ENCODE data around the gene PAX2. TPM values are rescaled to one million over a fixed set of nuclear protein-coding genes. Genes with fewer than 3 reads are reported as not detected.

Gene PAX2
- total RNA-seq, 4 donors from 2014 or later, result not detected

DNA sequence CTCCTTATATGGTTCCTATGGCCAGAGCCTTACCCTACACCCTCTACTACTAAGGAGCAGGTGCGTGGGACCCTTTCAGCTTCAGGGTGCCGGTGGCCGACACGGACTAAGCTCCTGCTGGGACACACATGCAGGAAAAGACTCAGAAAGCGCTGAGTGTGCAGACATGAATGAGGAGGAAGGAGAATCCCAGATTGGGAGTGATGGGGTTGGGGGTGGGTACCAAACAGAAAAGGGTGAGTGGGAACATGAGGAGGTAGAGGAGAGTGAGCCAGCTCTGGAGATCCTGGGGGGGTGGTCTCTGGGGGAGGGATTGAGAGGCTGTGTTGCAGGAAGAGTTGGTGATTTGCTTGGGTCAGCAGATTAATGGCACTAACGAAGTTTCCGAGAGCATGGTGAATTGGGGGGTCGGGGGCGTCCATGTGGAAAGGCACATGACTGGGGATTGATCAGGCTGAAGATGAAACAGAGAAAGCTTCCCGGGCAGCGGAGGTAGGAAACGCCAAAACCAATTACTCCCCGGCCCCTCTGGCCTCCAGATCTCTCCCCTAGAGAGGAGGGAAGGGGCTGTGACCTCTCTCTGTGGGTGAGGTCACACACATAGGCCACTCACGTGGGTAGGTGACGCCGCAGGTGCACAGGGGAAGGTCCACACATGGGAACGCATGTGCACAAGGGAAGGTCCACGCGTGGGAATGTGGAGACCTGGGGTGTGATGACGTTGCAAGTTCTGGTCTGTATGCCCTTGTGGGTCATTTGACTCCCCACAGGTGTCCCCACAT, 129.5 kb downstream of the PAX2 start:
- 62 to 67% methylated on average over 5 to 13 of the region's 20 CpGs for WGBS, 2 donors (ENCODE audit: low coverage in 1 of 2)
- peaks cover 76% of the 10 kb centered on the region for H3K27me3 ChIP-seq
- TF ChIP-seq, protein P1, sequence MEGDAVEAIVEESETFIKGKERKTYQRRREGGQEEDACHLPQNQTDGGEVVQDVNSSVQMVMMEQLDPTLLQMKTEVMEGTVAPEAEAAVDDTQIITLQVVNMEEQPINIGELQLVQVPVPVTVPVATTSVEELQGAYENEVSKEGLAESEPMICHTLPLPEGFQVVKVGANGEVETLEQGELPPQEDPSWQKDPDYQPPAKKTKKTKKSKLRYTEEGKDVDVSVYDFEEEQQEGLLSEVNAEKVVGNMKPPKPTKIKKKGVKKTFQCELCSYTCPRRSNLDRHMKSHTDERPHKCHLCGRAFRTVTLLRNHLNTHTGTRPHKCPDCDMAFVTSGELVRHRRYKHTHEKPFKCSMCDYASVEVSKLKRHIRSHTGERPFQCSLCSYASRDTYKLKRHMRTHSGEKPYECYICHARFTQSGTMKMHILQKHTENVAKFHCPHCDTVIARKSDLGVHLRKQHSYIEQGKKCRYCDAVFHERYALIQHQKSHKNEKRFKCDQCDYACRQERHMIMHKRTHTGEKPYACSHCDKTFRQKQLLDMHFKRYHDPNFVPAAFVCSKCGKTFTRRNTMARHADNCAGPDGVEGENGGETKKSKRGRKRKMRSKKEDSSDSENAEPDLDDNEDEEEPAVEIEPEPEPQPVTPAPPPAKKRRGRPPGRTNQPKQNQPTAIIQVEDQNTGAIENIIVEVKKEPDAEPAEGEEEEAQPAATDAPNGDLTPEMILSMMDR (IDR thresholded peaks at IDR 0.05), result no peak
- no peak for TF ChIP-seq POLR2A (IDR thresholded peaks at IDR 0.05)
- TF ChIP-seq POLR2AphosphoS5 (IDR thresholded peaks at IDR 0.05), result no peak
- TF ChIP-seq EP300 (IDR thresholded peaks at IDR 0.05), result no peak
- no peaks in the 10 kb centered on the region for H3K4me1 ChIP-seq
- no peak for ATAC-seq
- no peak overlapping the region for H3K27ac ChIP-seq
- no peak overlapping the region for H3K4me3 ChIP-seq
- H3K9me3 ChIP-seq, result no peaks in the 10 kb centered on the region
- H3K36me3 ChIP-seq, result no peaks in the 10 kb centered on the region

DNA sequence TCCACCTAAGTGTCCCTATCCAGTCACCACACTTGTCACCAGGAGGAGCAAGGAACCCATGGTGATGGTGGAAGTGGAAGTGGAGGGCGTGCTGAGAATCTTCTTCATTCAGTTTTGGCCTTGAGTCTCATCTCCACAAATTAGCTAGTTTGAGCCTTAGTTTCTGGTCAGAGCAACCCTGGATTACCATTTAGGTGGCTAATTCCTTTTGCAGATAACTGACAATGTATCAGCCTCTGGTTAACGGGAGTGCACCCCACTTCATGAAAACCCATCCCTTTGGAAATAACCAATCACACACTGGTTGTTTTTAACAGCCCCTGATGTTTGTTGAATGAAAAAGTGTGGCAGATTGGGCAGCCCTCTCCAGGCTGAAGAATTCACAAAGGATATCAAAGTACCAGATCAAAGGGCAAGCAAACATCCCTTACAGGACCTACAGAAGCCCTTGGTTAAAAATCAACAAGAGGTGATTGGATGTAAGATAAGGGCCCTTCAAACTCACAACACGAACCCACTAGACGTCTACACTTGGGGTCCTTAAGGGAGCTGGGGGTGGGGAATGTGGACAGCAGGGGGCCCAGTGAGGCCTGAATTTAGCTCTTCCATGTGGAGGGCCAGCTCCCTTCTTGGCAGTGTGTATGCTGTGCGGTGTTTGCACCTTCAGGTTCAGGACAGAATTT, 130.2 kb downstream of the PAX2 start:
- Histone ChIP-seq H3K4me3 (no peak overlapping the region), H3K36me3 (no peaks in the 10 kb centered on the region), H3K27ac (no peak overlapping the region), H3K27me3 (peaks cover 76% of the 10 kb centered on the region), H3K4me1 (no peaks in the 10 kb centered on the region), H3K9me3 (no peaks in the 10 kb centered on the region)
- no peak for TF ChIP-seq POLR2AphosphoS5 (IDR thresholded peaks at IDR 0.05)
- TF ChIP-seq, protein P1 (IDR thresholded peaks at IDR 0.05), result no peak
- no peak for TF ChIP-seq EP300 (IDR thresholded peaks at IDR 0.05)
- TF ChIP-seq POLR2A (IDR thresholded peaks at IDR 0.05), result no peak
- ATAC-seq, result no peak
- WGBS, 2 donors (ENCODE audit: low coverage in 1 of 2), result 33 to 51% methylated on average over 3 to 4 of the region's 5 CpGs

DNA sequence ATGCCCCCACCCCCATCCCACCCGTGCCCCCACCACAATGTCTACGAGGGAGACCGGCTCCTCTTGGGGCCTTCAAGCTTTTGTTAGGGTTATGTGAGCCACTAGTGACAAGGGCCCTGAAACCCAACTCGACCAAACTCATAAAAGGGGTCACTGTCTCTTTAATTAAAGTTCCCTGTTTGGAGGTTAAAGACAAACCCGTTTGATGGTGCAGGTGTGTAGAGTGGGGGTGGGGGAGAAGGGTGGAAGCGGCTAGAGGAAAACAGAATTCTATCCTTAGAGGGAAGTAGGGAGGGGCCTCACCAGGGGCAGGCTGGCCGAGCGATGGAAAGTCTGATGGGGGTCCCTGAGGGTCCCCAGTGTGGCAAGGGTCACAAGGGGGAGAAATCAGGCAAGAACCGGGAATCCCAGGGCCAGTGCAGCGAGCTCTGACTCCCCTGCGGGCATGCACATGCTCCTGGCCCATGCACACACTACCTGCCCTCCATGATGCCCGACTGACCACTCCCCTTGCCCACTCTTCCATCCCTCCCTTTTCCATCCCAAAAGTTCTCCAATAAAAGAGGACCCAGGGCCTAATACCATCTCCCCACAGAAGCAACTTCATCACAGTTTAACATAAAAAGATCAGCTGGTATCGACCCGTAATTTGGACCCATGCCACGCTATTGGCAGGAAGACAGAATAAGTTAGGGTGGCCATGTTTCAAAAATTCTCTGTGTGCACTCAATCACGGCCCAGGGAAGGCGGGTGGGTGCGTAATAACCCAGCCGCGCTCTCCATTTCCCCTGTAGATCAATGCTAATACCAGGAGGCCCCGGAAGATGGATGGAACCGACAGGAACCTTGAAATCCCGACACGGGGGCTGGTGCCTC, 131.4 kb downstream of the PAX2 start:
- WGBS, 2 donors (ENCODE audit: low coverage in 1 of 2), result 29 to 51% methylated on average over 5 to 18 of the region's 24 CpGs
- TF ChIP-seq POLR2A (IDR thresholded peaks at IDR 0.05) (no peak), EP300 (IDR thresholded peaks at IDR 0.05) (no peak), POLR2AphosphoS5 (IDR thresholded peaks at IDR 0.05) (no peak)
- TF ChIP-seq, protein P1 (IDR thresholded peaks at IDR 0.05), result no peak
- ATAC-seq, result no peak

DNA sequence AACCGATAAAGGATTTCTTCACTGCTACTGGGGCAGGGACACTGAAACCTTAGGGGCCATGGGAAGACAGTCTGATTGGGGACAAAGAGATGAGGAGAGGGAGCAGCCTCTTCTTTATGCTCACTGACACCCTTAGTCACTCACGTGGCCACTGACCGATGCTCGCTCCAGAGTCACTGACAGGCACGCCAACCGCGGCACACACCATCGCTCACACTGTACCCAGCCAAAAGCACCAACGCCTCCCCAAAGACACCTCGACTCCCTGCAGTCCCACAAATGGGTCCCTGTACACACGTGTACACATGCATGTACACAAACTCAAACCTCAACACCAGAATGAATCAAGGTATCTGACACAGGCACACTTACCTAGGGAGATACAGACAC, 132.1 kb downstream of the PAX2 start:
- Histone ChIP-seq H3K27ac (no peak overlapping the region), H3K4me1 (no peaks in the 10 kb centered on the region), H3K9me3 (no peaks in the 10 kb centered on the region), H3K27me3 (peaks cover 65% of the 10 kb centered on the region), H3K4me3 (no peak overlapping the region), H3K36me3 (no peaks in the 10 kb centered on the region)
- TF ChIP-seq POLR2A (IDR thresholded peaks at IDR 0.05), result no peak
- no peak for TF ChIP-seq POLR2AphosphoS5 (IDR thresholded peaks at IDR 0.05)
- TF ChIP-seq, protein P1 (IDR thresholded peaks at IDR 0.05), result no peak
- no peak for ATAC-seq
- WGBS, 2 donors (ENCODE audit: low coverage in 1 of 2), result 57 to 83% methylated on average over 1 to 10 of the region's 11 CpGs

More for the DNA sequence above, 131.4 kb downstream of the PAX2 start:
- no peaks in the 10 kb centered on the region for H3K36me3 ChIP-seq
- peaks cover 68% of the 10 kb centered on the region for H3K27me3 ChIP-seq
- no peaks in the 10 kb centered on the region for H3K4me1 ChIP-seq
- no peak overlapping the region for H3K27ac ChIP-seq
- no peak overlapping the region for H3K4me3 ChIP-seq
- no peaks in the 10 kb centered on the region for H3K9me3 ChIP-seq
